Measurements from ENCODE around the gene ABCA4.
"Not testable (repeated sequence)": the region's sequence is repeated elsewhere in the genome, so short reads cannot be mapped to it uniquely, and the experiment has no call there.

The ABCA4 gene

GRCh38 chr1:93959413-93959812 is 161.5 kb downstream of the ABCA4 start:
- H3K4me3 ChIP-seq (ENCODE audit: severe bottlenecking): no peak overlapping the region
- no peaks in the 10 kb centered on the region for H3K27me3 ChIP-seq (ENCODE audit: insufficient read depth, poor library complexity, severe bottlenecking)
- H3K4me1 ChIP-seq (ENCODE audit: insufficient read depth, poor library complexity, severe bottlenecking): peaks cover 16% of the 10 kb centered on the region
- DNase-seq (ENCODE audit: low spot score) (no peak), ATAC-seq (ENCODE audit: low read depth) (no peak)
- peaks cover 9% of the 10 kb centered on the region for H3K9me3 ChIP-seq (ENCODE audit: severe bottlenecking)
- TF ChIP-seq CTCF (IDR thresholded peaks at IDR 0.05; ENCODE audit: poor library complexity, severe bottlenecking): no peak
- H3K27ac ChIP-seq (ENCODE audit: poor library complexity, severe bottlenecking): no peak overlapping the region
- no peaks in the 10 kb centered on the region for H3K36me3 ChIP-seq (ENCODE audit: low read depth)

DNA sequence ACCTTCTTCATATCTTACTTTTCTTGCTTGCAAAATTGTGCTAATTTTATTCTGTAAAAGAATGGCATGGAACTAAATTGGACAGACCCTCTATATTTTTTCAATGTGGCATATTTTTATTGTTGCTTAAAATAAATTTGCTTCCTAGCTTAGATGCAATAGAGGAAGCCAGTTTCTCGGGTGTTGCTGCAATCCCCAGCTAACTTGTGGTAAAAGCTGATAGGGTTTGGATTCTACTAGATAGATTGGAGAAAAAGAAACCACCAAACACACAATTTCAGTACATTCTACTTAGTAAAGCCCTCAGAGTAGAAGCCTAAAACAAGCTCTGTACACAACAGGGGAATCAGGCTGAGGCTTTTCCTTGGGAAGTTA is 162.2 kb downstream of the ABCA4 start:
- no peak for TF ChIP-seq CTCF (IDR thresholded peaks at IDR 0.05; ENCODE audit: poor library complexity, severe bottlenecking)

GRCh38 chr1:93958032-93958725 is 162.8 kb downstream of the ABCA4 start:
- Histone ChIP-seq H3K4me1 (ENCODE audit: insufficient read depth, poor library complexity, severe bottlenecking) (peaks cover 12% of the 10 kb centered on the region), H3K27me3 (ENCODE audit: insufficient read depth, poor library complexity, severe bottlenecking) (no peaks in the 10 kb centered on the region), H3K4me3 (ENCODE audit: severe bottlenecking) (no peak overlapping the region), H3K9me3 (ENCODE audit: severe bottlenecking) (peaks cover 9% of the 10 kb centered on the region), H3K36me3 (ENCODE audit: low read depth) (no peaks in the 10 kb centered on the region), H3K27ac (ENCODE audit: poor library complexity, severe bottlenecking) (no peak overlapping the region)
- no peak for TF ChIP-seq CTCF (IDR thresholded peaks at IDR 0.05; ENCODE audit: poor library complexity, severe bottlenecking)
- DNase-seq (ENCODE audit: low spot score): no peak
- ATAC-seq (ENCODE audit: low read depth): no peak

More for the DNA sequence above, 162.2 kb downstream of the ABCA4 start:
- Histone ChIP-seq H3K4me1 (ENCODE audit: insufficient read depth, poor library complexity, severe bottlenecking) (peaks cover 12% of the 10 kb centered on the region), H3K27ac (ENCODE audit: poor library complexity, severe bottlenecking) (no peak overlapping the region), H3K9me3 (ENCODE audit: severe bottlenecking) (peaks cover 9% of the 10 kb centered on the region), H3K27me3 (ENCODE audit: insufficient read depth, poor library complexity, severe bottlenecking) (no peaks in the 10 kb centered on the region), H3K4me3 (ENCODE audit: severe bottlenecking) (no peak overlapping the region), H3K36me3 (ENCODE audit: low read depth) (no peaks in the 10 kb centered on the region)
- ATAC-seq (ENCODE audit: low read depth) (no peak), DNase-seq (ENCODE audit: low spot score) (no peak)

- H3K9me3 ChIP-seq (ENCODE audit: severe bottlenecking): peaks cover 11% of the 10 kb centered on the region
Measured at GRCh38 chr1:93955765-93956164, 165.2 kb downstream of the ABCA4 start.

DNA sequence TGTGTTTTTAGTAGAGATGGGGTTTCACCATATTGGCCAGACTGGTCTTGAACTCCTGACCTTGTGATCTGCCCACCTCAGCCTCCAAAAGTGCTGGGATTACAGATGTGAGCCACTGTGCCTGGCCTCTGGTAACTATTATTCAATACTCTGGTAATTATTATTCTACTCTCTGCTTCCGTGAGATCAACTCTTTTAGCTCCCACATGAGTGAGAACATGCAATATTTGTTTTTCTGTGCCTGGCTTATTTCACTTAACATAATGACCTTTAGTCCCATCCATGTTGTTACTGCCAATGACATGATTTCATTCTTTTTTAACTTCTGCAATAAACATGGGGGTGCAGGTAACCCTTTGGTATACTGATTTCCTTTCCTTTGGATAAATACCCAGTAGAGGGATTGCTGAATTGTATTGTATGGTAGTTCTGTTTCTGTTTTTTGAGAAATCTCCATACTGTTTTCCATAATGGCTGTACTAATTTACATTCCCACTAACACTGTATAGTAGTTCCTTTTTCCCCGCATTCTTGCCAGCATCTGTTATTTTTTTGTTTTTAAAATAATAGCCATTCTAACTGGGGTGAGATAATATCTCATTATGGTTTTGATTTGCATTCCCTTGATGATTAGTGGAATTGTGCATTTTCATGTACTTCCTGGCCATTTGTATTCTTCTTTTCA is 173.8 kb downstream of the ABCA4 start:
- H3K4me3 ChIP-seq (ENCODE audit: severe bottlenecking); DNase-seq (ENCODE audit: low spot score); H3K36me3 ChIP-seq (ENCODE audit: low read depth); H3K4me1 ChIP-seq (ENCODE audit: insufficient read depth, poor library complexity, severe bottlenecking); H3K27me3 ChIP-seq (ENCODE audit: insufficient read depth, poor library complexity, severe bottlenecking); H3K27ac ChIP-seq (ENCODE audit: poor library complexity, severe bottlenecking); ATAC-seq (ENCODE audit: low read depth); H3K9me3 ChIP-seq (ENCODE audit: severe bottlenecking): not testable (repeated sequence)

More at GRCh38 chr1:93955765-93956164, 165.2 kb downstream of the ABCA4 start:
- ATAC-seq (ENCODE audit: low read depth) (no peak), DNase-seq (ENCODE audit: low spot score) (no peak)
- no peaks in the 10 kb centered on the region for H3K27me3 ChIP-seq (ENCODE audit: insufficient read depth, poor library complexity, severe bottlenecking)
- no peak overlapping the region for H3K4me3 ChIP-seq (ENCODE audit: severe bottlenecking)
- no peaks in the 10 kb centered on the region for H3K36me3 ChIP-seq (ENCODE audit: low read depth)
- TF ChIP-seq CTCF (IDR thresholded peaks at IDR 0.05; ENCODE audit: poor library complexity, severe bottlenecking): no peak
- no peak overlapping the region for H3K27ac ChIP-seq (ENCODE audit: poor library complexity, severe bottlenecking)
- peaks cover 4% of the 10 kb centered on the region for H3K4me1 ChIP-seq (ENCODE audit: insufficient read depth, poor library complexity, severe bottlenecking)
